GM18502 (cell line): ENCODE data around the gene C3.
"Not testable (repeated sequence)": the region's sequence is repeated elsewhere in the genome, so short reads cannot be mapped to it uniquely, and the experiment has no call there.

Source experiments
- ATAC-seq: cut with Tn5 transposase; IDR thresholded peaks from one replicate; pipeline ENCODE4 v1.9.1; 2021; ENCODE audit warnings: mild to moderate bottlenecking; ENCODE audit not compliant: unreplicated experiment, poor library complexity

The C3 gene

DNA sequence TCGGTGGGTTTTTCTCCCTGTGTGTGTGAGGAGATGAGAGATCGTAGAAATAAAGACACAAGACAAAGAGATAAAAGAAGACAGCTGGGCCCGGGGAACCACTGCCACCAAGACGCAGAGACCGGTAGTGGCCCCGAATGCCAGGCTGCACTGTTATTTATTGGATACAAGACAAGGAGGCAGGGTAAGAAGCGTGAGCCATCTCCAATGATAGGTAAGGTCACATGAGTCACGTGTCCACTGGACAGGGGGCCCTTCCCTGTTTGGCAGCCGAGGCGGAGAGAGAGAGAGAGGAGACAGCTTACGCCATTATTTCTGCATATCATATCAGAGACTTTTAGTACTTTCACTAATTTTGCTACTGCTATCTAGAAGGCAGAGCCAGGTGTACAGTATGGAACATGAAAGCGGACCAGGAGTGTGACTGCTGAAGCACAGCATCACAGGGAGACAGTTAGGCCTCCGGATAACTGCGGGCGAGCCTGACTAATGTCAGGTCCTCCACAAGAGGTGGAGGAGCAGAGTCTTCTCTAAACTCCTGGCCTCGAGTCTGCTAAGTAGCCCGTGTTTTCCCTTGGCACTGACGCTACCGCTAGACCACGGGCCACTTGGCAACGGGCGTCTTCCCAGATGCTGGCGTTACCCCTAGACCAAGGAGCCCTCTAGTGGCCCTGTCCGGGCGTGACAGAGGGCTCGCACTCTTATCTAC is 87.5 kb downstream of the C3 start:
- not testable (repeated sequence) for ATAC-seq

DNA sequence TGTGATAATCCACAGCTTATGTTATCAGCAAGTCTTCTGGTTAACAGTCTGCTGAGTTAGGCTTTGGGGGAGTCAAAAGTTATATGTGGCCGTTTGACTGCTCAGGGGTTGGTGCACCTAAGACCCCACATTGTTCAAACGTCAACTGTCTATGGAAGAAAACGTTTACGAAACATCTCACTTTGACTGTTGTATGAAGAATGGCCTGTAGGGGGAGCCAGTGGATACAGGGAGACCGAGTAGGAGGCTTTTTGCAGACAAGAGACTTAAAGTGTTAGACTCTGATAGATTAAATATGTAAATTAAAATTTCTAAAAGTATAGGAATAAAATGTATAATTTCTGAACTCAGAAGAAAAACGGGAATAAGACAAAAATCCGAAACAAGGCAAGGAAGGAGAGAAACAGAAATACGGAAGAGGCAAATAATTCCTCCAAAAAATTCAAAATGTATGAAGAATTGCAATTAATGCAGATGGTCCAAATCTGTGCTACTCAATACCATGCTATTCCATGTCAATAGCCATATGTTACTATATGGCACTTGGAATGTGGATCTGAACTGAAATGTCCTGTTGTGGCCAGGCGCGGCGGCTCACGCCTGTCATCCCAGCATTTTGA is 88.3 kb downstream of the C3 start:
- ATAC-seq = no peak
